MV-4-11 (cell line): Measurements from ENCODE around the gene MTCL1.

Experiments
- DNase-seq: peaks from one replicate; lab custom pipeline; 2025; lab: John Stamatoyannopoulos, UW

Gene MTCL1

GRCh38 chr18:8688216-8688800 is 17.0 kb upstream of the MTCL1 start:
- no peak for DNase-seq

DNA sequence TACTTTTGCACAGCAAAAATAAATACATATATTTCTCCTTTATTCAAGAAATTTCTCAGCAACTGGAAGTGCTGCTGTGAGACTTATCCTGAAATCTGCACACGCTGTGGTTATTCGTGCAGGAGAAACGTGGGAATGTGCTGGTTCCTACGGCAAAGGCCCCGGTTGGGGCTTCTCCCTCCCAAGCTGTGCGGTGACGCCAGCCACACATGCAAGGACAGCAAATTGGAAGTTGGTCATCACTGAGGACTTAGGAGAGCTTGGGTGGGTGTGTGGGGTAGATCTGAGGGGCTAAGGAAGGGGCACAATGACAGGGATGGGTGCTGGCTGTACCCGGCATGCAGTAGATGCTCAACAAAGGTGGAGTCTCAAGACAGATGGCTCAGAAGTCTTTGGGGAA is 16.5 kb upstream of the MTCL1 start:
- no peak for DNase-seq

GRCh38 chr18:8689517-8689916 is 15.8 kb upstream of the MTCL1 start:
- no peak for DNase-seq

- no peak for DNase-seq
These were observed 10.5 kb upstream of the MTCL1 start for GRCh38 chr18:8694891-8695290.

GRCh38 chr18:8695932-8696517 is 9.3 kb upstream of the MTCL1 start:
- no peak for DNase-seq

GRCh38 chr18:8696749-8697211 is 8.6 kb upstream of the MTCL1 start:
- DNase-seq: peak; percentile 10

GRCh38 chr18:8699126-8699525 is 6.2 kb upstream of the MTCL1 start:
- no peak for DNase-seq

DNA sequence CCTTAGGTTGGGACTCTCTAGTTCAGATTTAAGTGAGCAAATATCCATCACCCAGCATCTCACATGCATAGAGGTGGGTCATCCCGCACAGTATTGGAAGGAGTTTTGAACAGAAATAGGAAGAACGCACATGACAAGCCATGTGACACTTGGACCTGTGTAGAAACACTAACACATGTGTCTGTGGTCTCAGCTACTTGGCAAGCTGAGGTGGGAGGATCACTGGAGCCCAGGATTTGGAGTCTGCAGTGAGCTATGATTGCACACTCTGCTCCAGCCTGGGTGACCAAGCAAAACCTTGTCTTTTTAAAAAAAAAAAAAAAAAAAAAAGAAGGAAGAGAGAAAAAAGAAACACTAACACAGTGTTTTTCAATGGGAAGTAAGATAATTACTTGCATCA is 5.4 kb upstream of the MTCL1 start:
- peak; percentile 4 for DNase-seq

GRCh38 chr18:8701546-8702118 is 3.7 kb upstream of the MTCL1 start:
- DNase-seq: no peak

DNA sequence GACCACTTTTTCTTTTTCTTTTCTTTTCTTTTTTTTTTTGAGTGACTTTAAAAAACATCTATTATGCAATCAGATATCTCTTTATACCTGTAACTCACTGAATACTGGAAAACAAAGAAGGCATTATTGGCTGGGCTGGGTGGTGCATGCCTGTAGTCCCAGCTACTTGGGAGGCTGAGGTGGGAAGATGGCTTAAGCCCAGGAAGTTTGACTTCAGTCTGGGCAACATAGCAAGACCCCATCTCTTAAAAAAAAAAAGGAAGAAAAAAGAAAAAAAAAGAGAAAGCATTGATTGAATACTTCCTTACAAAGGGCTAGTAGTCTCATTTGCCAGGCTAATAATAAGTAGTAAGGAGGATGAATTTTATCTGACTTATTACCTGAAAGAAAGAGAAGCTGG is 2.7 kb upstream of the MTCL1 start:
- no peak for DNase-seq

DNA sequence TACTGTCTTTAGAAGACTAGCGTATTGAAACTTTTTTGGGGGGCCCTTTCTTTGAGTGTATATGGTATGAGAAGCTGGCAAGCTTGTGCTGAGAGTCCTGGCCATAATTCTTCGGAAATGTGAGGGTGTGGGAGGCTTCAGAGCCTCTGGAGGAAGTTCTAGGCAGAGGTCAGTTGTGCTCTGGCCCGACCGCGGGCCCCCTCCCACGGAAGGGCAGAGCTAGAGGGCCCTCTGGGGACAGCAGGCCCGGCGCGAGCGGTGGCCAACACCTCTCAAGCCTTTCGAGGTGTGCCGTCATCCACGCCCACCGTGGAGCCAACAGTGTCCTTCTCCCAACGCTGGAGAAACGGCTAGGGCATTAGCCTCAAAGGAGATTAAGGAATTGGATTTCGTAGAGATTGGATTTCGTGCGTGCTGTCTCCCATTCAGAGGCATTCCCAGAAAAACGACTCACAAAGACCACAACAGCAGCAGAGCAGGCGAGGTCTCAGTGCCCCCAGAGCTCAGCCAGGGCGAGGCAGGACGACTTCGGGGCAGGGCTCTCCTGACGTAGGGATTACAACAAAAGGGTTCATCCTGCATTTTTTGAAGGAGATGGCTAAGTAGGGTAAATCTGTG is 2.2 kb upstream of the MTCL1 start:
- DNase-seq: no peak

- DNase-seq: no peak
These were observed 1.5 kb upstream of the MTCL1 start for GRCh38 chr18:8703781-8704301.

- DNase-seq: peak; percentile 24
These were observed 757 bp upstream of the MTCL1 start for GRCh38 chr18:8704361-8705237.

- no peak for DNase-seq
These were observed 820 bp downstream of the MTCL1 start for GRCh38 chr18:8705961-8706790.

DNA sequence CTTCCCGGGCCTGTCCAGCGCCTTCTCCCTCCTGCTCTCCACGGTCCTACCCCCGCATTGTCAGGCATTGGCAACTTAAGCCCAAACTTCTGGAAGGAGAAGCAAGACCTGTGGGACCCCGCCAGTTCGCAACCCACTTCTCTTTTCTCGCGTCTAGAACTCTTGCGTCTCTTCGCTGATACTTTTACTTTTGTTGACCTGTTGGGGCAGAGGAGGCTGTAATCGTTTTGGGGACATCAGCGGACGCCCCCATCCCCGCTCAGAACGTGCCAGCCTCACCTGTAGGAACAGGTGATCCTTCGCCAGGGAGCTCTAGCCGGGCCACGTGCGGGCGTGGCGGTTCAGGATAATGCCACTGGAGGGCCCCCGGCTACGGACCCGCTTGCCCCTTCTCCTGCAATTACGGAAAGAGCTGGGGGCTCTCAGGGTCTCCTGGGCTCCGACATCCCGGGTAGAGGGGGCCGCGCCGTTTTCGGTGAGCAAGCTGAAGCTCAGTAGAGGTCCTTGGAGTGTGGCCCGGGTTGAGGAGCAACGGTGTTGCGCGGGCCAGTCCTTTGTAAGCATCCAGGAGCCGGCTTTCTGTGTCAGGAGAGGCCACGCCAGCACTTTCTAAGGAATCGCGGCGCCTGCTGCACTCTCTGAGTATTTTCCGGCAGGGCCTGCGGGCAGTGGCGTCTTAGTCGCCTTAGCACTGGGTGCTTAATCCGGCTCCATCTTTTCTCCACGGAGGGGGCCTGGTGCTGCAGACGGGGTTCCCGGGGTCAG is 1.6 kb downstream of the MTCL1 start:
- DNase-seq: no peak

- no peak for DNase-seq
These were observed 2.4 kb downstream of the MTCL1 start for GRCh38 chr18:8707556-8708300.

GRCh38 chr18:8708670-8709069 is 3.3 kb downstream of the MTCL1 start:
- no peak for DNase-seq

- DNase-seq: no peak
These were observed 4.1 kb downstream of the MTCL1 start for GRCh38 chr18:8709248-8710059.

- DNase-seq: no peak
These were observed 6.4 kb downstream of the MTCL1 start for GRCh38 chr18:8711736-8712135.
